GM19395 (cell line): Measurements from ENCODE around the gene FAM13A.

Experiments
- ATAC-seq: cut with Tn5 transposase; IDR thresholded peaks from one replicate; pipeline ENCODE4 v1.9.1; 2021; ENCODE audit warnings: mild to moderate bottlenecking, moderate library complexity; ENCODE audit not compliant: unreplicated experiment

The FAM13A gene

GRCh38 chr4:88754796-88755195 is 302.2 kb downstream of the FAM13A start:
- no peak for ATAC-seq

GRCh38 chr4:88753658-88754571 is 303.1 kb downstream of the FAM13A start:
- ATAC-seq = no peak

GRCh38 chr4:88752754-88753153 is 304.2 kb downstream of the FAM13A start:
- no peak for ATAC-seq

DNA sequence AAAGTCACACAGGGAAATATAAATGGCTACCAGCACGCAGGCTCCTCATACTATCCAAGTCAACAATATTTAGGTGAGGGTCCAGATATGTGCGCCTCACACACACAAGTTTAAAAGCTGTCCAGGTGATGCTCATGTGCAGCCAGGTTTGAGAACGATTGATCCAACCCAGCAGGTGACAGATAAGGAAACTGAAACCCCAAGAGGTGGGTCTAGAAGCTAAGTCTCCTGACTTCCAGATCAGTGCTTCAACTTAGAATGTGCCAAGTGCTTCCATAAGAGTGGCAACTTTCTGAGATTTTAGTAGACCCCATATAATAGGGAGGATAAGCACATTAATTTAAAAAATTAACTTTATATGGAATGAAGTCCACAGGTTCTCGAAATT is 304.9 kb downstream of the FAM13A start:
- ATAC-seq = no peak

DNA sequence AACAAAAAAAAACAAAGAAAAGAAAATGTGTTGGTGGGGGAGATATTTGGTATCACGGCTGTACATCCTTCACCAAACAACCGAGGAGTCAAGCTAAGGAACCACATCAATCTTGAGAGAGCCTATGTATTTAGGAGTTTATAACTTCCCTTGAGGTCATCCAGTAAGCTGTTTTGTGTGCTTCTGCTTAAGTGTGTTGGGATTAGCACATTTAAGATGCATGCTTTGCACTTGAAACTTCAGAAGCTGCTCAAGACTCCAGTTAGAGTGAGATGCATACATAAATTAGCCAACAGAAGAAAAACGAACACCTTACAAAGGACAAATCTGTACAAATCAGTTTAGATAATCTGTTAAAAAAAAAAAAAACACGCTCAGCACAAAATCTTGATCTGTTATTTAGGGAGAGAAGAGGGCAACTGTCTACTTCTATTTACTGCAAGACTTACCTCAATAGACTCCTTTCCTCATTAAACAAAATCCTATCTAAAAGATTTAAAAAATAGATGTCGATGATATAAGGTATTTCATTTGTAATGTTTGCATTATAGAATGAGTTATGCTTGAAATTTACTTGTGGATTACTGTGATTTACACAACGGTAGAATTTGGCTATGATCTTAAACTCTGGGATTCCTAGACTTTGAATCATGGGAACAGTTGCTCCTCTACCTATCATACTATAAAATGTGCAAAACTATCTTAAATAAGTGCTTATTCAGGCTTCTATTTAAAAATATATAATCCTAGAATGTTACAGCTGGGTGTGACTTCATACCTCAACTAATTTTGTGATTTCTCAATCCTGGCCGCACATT is 305.5 kb downstream of the FAM13A start:
- ATAC-seq = no peak

DNA sequence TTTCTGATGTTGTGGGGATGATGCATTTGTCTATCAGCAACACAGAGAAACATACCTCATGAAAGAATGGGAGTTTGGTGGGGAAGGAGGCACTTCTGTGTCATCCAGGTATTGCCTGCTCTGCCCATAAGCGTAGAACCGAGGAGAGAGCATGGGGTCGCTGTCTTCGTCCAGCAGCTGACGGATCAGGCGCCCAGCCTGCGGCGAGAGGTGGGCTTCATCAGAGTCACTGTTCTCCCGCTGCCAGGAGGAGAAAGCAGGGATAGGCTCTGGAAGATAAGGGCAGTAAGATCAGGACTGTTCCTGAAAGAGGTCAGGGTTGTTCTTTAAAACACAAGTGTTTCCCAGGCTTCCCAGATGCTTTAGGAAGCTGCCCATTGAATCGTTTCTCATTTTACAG is 306.6 kb downstream of the FAM13A start:
- ATAC-seq = no peak

GRCh38 chr4:88747351-88747750 is 309.6 kb downstream of the FAM13A start:
- ATAC-seq = no peak

- no peak for ATAC-seq
Measured at GRCh38 chr4:88746206-88746605, 310.8 kb downstream of the FAM13A start.

DNA sequence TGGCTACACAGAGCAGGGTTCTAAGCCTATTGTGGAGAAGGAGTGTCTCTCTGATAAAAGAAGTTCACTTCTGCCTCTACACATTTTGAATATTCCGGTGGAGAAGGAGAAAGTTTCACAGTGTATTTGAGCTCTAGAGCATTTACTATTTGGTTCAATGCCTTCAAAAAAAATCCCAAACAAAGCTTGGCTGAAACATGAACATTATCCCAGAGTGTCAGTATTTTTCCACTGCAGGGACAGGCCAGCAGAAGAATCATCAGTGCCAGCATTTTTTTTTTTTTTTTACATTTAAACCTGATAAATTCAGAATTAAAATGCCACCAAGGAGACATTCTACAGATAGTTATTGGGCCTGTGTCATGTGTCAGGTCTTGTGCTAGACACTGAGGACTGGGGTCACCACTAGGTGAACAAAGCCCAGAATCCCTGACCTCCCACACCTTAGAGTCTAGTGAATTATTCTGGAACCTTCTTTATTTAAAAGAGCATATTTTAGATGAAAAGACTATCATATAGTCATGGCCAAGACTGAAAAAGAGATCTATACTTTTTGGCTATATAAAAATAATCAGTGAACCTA is 311.3 kb downstream of the FAM13A start:
- ATAC-seq = no peak

DNA sequence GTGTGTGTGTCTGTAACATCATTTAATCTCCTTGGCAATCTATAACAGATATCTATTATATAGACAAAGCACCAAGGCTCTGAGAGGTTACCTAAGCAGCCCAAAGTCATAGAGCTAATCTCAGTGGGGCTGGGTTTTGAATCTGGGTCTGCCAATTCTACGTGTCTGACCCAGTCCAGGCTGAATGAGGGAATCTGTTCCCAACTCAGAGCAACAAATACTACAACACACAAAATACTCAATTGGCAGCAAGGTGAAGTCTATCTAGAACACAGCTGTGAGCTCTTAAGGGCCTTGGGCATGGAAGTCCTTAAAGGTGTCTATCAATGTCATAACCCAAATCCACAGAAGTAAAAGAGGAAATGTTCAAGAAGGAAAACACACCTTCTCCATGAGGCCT is 311.8 kb downstream of the FAM13A start:
- ATAC-seq = no peak

- ATAC-seq = no peak
Measured at GRCh38 chr4:88744609-88745008, 312.4 kb downstream of the FAM13A start.

DNA sequence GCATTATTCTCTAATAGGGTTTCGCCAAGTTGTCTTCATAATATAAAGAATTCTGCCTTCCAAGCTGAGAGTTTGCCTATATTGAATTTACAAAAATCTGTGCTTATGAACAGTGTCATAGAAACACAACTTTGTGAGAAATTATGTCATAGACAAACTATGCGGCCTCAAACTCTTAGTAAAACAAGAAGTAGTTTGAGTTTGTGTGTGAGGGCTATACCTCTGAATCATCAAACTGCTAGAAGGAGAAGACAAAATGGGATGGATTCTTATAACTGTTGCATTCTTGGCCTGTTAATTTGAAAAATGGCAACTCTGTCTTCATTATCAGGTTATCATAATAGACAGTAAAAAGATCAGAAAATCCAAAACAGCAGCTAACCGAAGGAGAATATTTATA is 313.3 kb downstream of the FAM13A start:
- ATAC-seq = no peak

- ATAC-seq = no peak
Measured at GRCh38 chr4:88742561-88742960, 314.4 kb downstream of the FAM13A start.

DNA sequence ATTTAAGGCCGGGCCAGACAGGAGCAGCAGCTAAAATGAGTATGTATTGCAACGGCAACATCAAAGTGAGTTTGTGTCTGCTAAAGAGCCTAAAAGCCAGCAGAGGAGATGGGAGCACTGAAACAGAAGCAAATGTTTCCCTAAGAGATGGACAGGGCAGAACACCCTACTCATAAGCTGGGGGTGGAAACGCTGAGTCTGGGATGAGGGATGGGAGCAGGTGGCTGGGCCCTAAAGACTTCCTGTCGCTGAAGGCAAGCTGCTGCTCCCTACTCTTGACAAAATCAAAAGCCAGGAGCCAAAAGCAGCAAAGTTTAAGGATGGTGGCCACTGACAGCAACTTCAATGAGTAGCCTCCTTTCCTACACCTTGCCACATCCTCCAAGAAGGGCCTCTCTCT is 318.8 kb downstream of the FAM13A start:
- no peak for ATAC-seq

GRCh38 chr4:88737307-88737941 is 319.6 kb downstream of the FAM13A start:
- ATAC-seq = peak; percentile 98

GRCh38 chr4:88736264-88736663 is 320.7 kb downstream of the FAM13A start:
- ATAC-seq = peak; percentile 40

- no peak for ATAC-seq
Measured at GRCh38 chr4:88735564-88735963, 321.4 kb downstream of the FAM13A start.

- ATAC-seq = no peak
Measured at GRCh38 chr4:88734403-88734949, 322.5 kb downstream of the FAM13A start.

GRCh38 chr4:88732714-88733368 is 324.1 kb downstream of the FAM13A start:
- ATAC-seq = no peak

DNA sequence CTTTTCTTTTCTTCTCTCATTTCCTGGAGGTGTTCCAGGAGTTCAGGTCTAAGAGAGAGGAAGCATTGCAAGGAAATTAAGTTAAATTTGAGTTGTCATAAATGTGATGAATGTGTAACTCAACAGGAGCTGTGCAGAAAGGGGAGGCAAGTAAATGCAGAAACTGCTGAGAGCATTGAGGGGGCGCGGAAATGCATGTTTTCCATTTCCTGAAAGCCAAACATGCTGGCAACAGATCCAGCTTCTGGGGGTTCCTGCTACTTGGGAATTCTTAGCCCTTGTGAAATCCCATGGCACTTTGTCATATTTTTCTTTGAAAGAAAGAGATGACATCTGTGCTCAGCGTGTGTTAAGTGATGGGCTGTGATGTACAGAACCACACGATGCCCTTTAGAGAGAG is 325.6 kb downstream of the FAM13A start:
- ATAC-seq = no peak
